LNCAP (cell line): ENCODE data around the gene BBS10.

Experiments
- CTCF ChIP-seq: fragments of 450-650 bp; IDR thresholded peaks from 2 replicates; pipeline ENCODE4 v1.5.1; 2017; ENCODE audit warnings: mild to moderate bottlenecking

BBS10 gene

GRCh38 chr12:76345569-76345968 is 2.6 kb downstream of the BBS10 start:
- TF ChIP-seq CTCF: no peak

- no peak for TF ChIP-seq CTCF
These were observed 6.7 kb downstream of the BBS10 start for GRCh38 chr12:76341436-76342030.

GRCh38 chr12:76340680-76341435 is 7.4 kb downstream of the BBS10 start:
- TF ChIP-seq CTCF: no peak

- no peak for TF ChIP-seq CTCF
These were observed 10.6 kb downstream of the BBS10 start for GRCh38 chr12:76337583-76337982.

GRCh38 chr12:76332606-76333005 is 15.6 kb downstream of the BBS10 start:
- no peak for TF ChIP-seq CTCF

GRCh38 chr12:76329606-76330005 is 18.6 kb downstream of the BBS10 start:
- no peak for TF ChIP-seq CTCF

- no peak for TF ChIP-seq CTCF
These were observed 19.1 kb downstream of the BBS10 start for GRCh38 chr12:76329159-76329558.
